ENCODE results near the gene CXCL13. TPM values are rescaled to one million over a fixed set of nuclear protein-coding genes. Genes with fewer than 3 reads are reported as not detected.
"Not testable (repeated sequence)": the region's sequence is repeated elsewhere in the genome, so short reads cannot be mapped to it uniquely, and the experiment has no call there.

CXCL13 gene
- not detected for polyA plus RNA-seq (2013, experiment 1 of 2)
- polyA plus RNA-seq (2013, experiment 2 of 2) = not detected

GRCh38 chr4:77605210-77605902, at the start of gene CXCL13:
CXCL13 (plus strand) TSS chr4:77605820; CDS start chr4:77605866, 46 bp downstream.
- Histone ChIP-seq H3K4me3 (ENCODE audit: low read length) (no peak within 1 kb of the TSS), H3K27ac (ENCODE audit: low read depth, low read length) (no peak within 1 kb of the TSS), H3K9me3 (ENCODE audit: insufficient read depth, low read depth, low read length) (no peaks in the 10 kb centered on the region), H3K27me3 (ENCODE audit: insufficient read depth, low read length) (no peaks in the 10 kb centered on the region), H3K4me1 (ENCODE audit: insufficient read depth, low read length) (no peaks in the 10 kb centered on the region), H3K36me3 (ENCODE audit: insufficient read depth, low read length) (no peaks in the 10 kb centered on the region), H3K9ac (ENCODE audit: low read depth, low read length) (no peak within 1 kb of the TSS)
- WGBS = 94% methylated on average over 8 of the region's 8 CpGs

GRCh38 chr4:77560170-77560569, 45.5 kb upstream of the CXCL13 start:
- peaks cover 29% of the 10 kb centered on the region for H3K9me3 ChIP-seq (ENCODE audit: insufficient read depth, low read depth, low read length)
- H3K27ac ChIP-seq (ENCODE audit: low read depth, low read length) = no peak overlapping the region
- no peak overlapping the region for H3K4me3 ChIP-seq (ENCODE audit: low read length)
- no peaks in the 10 kb centered on the region for H3K36me3 ChIP-seq (ENCODE audit: insufficient read depth, low read length)
- H3K9ac ChIP-seq (ENCODE audit: low read depth, low read length) = no peak overlapping the region
- H3K4me1 ChIP-seq (ENCODE audit: insufficient read depth, low read length) = no peaks in the 10 kb centered on the region
- H3K27me3 ChIP-seq (ENCODE audit: insufficient read depth, low read length) = no peaks in the 10 kb centered on the region
- WGBS = 95% methylated on average over 1 of the region's 1 CpG

GRCh38 chr4:77561720-77562119, 43.9 kb upstream of the CXCL13 start:
- not testable (repeated sequence) for H3K4me1 ChIP-seq (ENCODE audit: insufficient read depth, low read length); H3K27ac ChIP-seq (ENCODE audit: low read depth, low read length); H3K9ac ChIP-seq (ENCODE audit: low read depth, low read length); H3K36me3 ChIP-seq (ENCODE audit: insufficient read depth, low read length); H3K4me3 ChIP-seq (ENCODE audit: low read length); H3K27me3 ChIP-seq (ENCODE audit: insufficient read depth, low read length)
- WGBS = 92% methylated on average over 12 of the region's 12 CpGs
- peaks cover 18% of the 10 kb centered on the region for H3K9me3 ChIP-seq (ENCODE audit: insufficient read depth, low read depth, low read length)

GRCh38 chr4:77564231-77564630, 41.4 kb upstream of the CXCL13 start:
- 88% methylated on average over 2 of the region's 2 CpGs for WGBS
- no peak overlapping the region for H3K9ac ChIP-seq (ENCODE audit: low read depth, low read length)
- H3K27ac ChIP-seq (ENCODE audit: low read depth, low read length) = no peak overlapping the region
- no peaks in the 10 kb centered on the region for H3K27me3 ChIP-seq (ENCODE audit: insufficient read depth, low read length)
- H3K36me3 ChIP-seq (ENCODE audit: insufficient read depth, low read length) = no peaks in the 10 kb centered on the region
- no peak overlapping the region for H3K4me3 ChIP-seq (ENCODE audit: low read length)
- H3K9me3 ChIP-seq (ENCODE audit: insufficient read depth, low read depth, low read length) = peaks cover 16% of the 10 kb centered on the region
- no peaks in the 10 kb centered on the region for H3K4me1 ChIP-seq (ENCODE audit: insufficient read depth, low read length)

GRCh38 chr4:77566148-77566547, 39.5 kb upstream of the CXCL13 start:
- peaks cover 5% of the 10 kb centered on the region for H3K9me3 ChIP-seq (ENCODE audit: insufficient read depth, low read depth, low read length)
- H3K27me3 ChIP-seq (ENCODE audit: insufficient read depth, low read length) = no peaks in the 10 kb centered on the region
- H3K4me1 ChIP-seq (ENCODE audit: insufficient read depth, low read length) = no peaks in the 10 kb centered on the region
- no peak overlapping the region for H3K27ac ChIP-seq (ENCODE audit: low read depth, low read length)
- H3K36me3 ChIP-seq (ENCODE audit: insufficient read depth, low read length) = no peaks in the 10 kb centered on the region
- H3K4me3 ChIP-seq (ENCODE audit: low read length) = no peak overlapping the region
- WGBS = 83% methylated on average over 3 of the region's 3 CpGs
- H3K9ac ChIP-seq (ENCODE audit: low read depth, low read length) = no peak overlapping the region

GRCh38 chr4:77567549-77567948, 38.1 kb upstream of the CXCL13 start:
- H3K9me3 ChIP-seq (ENCODE audit: insufficient read depth, low read depth, low read length) = no peaks in the 10 kb centered on the region
- no peaks in the 10 kb centered on the region for H3K4me1 ChIP-seq (ENCODE audit: insufficient read depth, low read length)
- H3K9ac ChIP-seq (ENCODE audit: low read depth, low read length) = no peak overlapping the region
- no peaks in the 10 kb centered on the region for H3K27me3 ChIP-seq (ENCODE audit: insufficient read depth, low read length)
- no peak overlapping the region for H3K27ac ChIP-seq (ENCODE audit: low read depth, low read length)
- H3K36me3 ChIP-seq (ENCODE audit: insufficient read depth, low read length) = no peaks in the 10 kb centered on the region
- H3K4me3 ChIP-seq (ENCODE audit: low read length) = no peak overlapping the region

GRCh38 chr4:77570508-77571214, 35.0 kb upstream of the CXCL13 start:
- H3K4me3 ChIP-seq (ENCODE audit: low read length); H3K4me1 ChIP-seq (ENCODE audit: insufficient read depth, low read length); H3K27me3 ChIP-seq (ENCODE audit: insufficient read depth, low read length); H3K36me3 ChIP-seq (ENCODE audit: insufficient read depth, low read length); H3K9ac ChIP-seq (ENCODE audit: low read depth, low read length); H3K27ac ChIP-seq (ENCODE audit: low read depth, low read length); H3K9me3 ChIP-seq (ENCODE audit: insufficient read depth, low read depth, low read length): not testable (repeated sequence)
- WGBS = 92% methylated on average over 31 of the region's 32 CpGs

- H3K4me3 ChIP-seq (ENCODE audit: low read length) = no peak overlapping the region
Observed at GRCh38 chr4:77576351-77576750, 29.3 kb upstream of the CXCL13 start.

GRCh38 chr4:77578145-77578544, 27.5 kb upstream of the CXCL13 start:
- WGBS = 67% methylated on average over 2 of the region's 2 CpGs
- H3K9ac ChIP-seq (ENCODE audit: low read depth, low read length) = no peak overlapping the region

More at GRCh38 chr4:77576351-77576750, 29.3 kb upstream of the CXCL13 start:
- Histone ChIP-seq H3K36me3 (ENCODE audit: insufficient read depth, low read length) (no peaks in the 10 kb centered on the region), H3K9me3 (ENCODE audit: insufficient read depth, low read depth, low read length) (0 out of 2 replicates have a peak, but pooled peaks cover 17% of the 10 kb centered on the region), H3K27me3 (ENCODE audit: insufficient read depth, low read length) (no peaks in the 10 kb centered on the region), H3K27ac (ENCODE audit: low read depth, low read length) (no peak overlapping the region), H3K4me1 (ENCODE audit: insufficient read depth, low read length) (no peaks in the 10 kb centered on the region), H3K9ac (ENCODE audit: low read depth, low read length) (no peak overlapping the region)

GRCh38 chr4:77579406-77580076, 26.1 kb upstream of the CXCL13 start:
- H3K27me3 ChIP-seq (ENCODE audit: insufficient read depth, low read length) = no peaks in the 10 kb centered on the region
- H3K9me3 ChIP-seq (ENCODE audit: insufficient read depth, low read depth, low read length) = 0 out of 2 replicates have a peak, but pooled peaks cover 17% of the 10 kb centered on the region
- H3K36me3 ChIP-seq (ENCODE audit: insufficient read depth, low read length) = no peaks in the 10 kb centered on the region
- 83% methylated on average over 2 of the region's 2 CpGs for WGBS
- no peaks in the 10 kb centered on the region for H3K4me1 ChIP-seq (ENCODE audit: insufficient read depth, low read length)
- H3K27ac ChIP-seq (ENCODE audit: low read depth, low read length) = no peak overlapping the region
- no peak overlapping the region for H3K9ac ChIP-seq (ENCODE audit: low read depth, low read length)
- H3K4me3 ChIP-seq (ENCODE audit: low read length) = no peak overlapping the region

More at GRCh38 chr4:77578145-77578544, 27.5 kb upstream of the CXCL13 start:
- H3K9me3 ChIP-seq (ENCODE audit: insufficient read depth, low read depth, low read length) = 0 out of 2 replicates have a peak, but pooled peaks cover 17% of the 10 kb centered on the region
- no peaks in the 10 kb centered on the region for H3K4me1 ChIP-seq (ENCODE audit: insufficient read depth, low read length)
- H3K4me3 ChIP-seq (ENCODE audit: low read length) = no peak overlapping the region
- no peaks in the 10 kb centered on the region for H3K27me3 ChIP-seq (ENCODE audit: insufficient read depth, low read length)
- no peaks in the 10 kb centered on the region for H3K36me3 ChIP-seq (ENCODE audit: insufficient read depth, low read length)
- H3K27ac ChIP-seq (ENCODE audit: low read depth, low read length) = no peak overlapping the region

GRCh38 chr4:77581724-77582123, 23.9 kb upstream of the CXCL13 start:
- H3K4me1 ChIP-seq (ENCODE audit: insufficient read depth, low read length) = no peaks in the 10 kb centered on the region
- no peak overlapping the region for H3K27ac ChIP-seq (ENCODE audit: low read depth, low read length)
- no peak overlapping the region for H3K9ac ChIP-seq (ENCODE audit: low read depth, low read length)
- no peaks in the 10 kb centered on the region for H3K27me3 ChIP-seq (ENCODE audit: insufficient read depth, low read length)
- no peak overlapping the region for H3K4me3 ChIP-seq (ENCODE audit: low read length)
- 0 out of 2 replicates have a peak, but pooled peaks cover 11% of the 10 kb centered on the region for H3K9me3 ChIP-seq (ENCODE audit: insufficient read depth, low read depth, low read length)
- no peaks in the 10 kb centered on the region for H3K36me3 ChIP-seq (ENCODE audit: insufficient read depth, low read length)
- 94% methylated on average over 2 of the region's 4 CpGs for WGBS

All from HUES64 (cell line).